ENCODE results near the gene TSC1. TPM values are rescaled to one million over a fixed set of nuclear protein-coding genes. Genes with fewer than 3 reads are reported as not detected.

Gene TSC1
- total RNA-seq, 4 donors from 2014 or later, result 29.7 to 55.3 (median 44.0) TPM

- DNase-seq, result no peak
- H3K36me3 ChIP-seq, result no peaks in the 10 kb centered on the region
- TF ChIP-seq, protein P1, sequence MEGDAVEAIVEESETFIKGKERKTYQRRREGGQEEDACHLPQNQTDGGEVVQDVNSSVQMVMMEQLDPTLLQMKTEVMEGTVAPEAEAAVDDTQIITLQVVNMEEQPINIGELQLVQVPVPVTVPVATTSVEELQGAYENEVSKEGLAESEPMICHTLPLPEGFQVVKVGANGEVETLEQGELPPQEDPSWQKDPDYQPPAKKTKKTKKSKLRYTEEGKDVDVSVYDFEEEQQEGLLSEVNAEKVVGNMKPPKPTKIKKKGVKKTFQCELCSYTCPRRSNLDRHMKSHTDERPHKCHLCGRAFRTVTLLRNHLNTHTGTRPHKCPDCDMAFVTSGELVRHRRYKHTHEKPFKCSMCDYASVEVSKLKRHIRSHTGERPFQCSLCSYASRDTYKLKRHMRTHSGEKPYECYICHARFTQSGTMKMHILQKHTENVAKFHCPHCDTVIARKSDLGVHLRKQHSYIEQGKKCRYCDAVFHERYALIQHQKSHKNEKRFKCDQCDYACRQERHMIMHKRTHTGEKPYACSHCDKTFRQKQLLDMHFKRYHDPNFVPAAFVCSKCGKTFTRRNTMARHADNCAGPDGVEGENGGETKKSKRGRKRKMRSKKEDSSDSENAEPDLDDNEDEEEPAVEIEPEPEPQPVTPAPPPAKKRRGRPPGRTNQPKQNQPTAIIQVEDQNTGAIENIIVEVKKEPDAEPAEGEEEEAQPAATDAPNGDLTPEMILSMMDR (IDR thresholded peaks at IDR 0.05), result no peak
- TF ChIP-seq POLR2A (IDR thresholded peaks at IDR 0.05), result no peak
- H3K27me3 ChIP-seq, result peaks cover 0 to 15% of the 10 kb centered on the region in 2 donors
- H3K4me3 ChIP-seq, result no peak overlapping the region
- no peaks in the 10 kb centered on the region for H3K9me3 ChIP-seq
- intact Hi-C loops (cut with DNase I; ENCODE audit: low total_unique reads), result no loop called here
- H3K4me1 ChIP-seq, result no peaks in the 10 kb centered on the region
- no peak overlapping the region for H3K27ac ChIP-seq
These were observed 38.0 kb upstream of the TSC1 start for GRCh38 chr9:132982458-132982857.

DNA sequence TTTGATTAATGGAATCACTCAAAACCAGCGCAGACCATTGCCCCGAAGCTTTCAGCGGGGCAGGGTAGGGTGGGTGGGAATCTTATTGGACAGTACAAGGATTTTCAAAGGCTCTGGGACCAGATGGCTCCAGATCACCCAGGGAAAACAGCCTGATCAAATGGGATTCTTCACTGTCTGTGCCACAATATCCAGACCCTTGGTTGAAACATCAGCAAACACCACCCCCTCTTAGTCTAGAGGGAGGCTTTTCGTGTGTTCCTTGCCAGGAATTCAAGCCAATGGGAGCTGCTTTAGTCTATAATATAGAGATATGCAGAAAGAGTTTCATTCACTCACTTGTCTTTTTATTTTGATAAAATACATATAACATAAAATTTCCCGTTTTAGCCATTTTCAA lies 35.7 kb upstream of the TSC1 start:
- TF ChIP-seq, protein P1 (IDR thresholded peaks at IDR 0.05), result no peak
- TF ChIP-seq POLR2A (IDR thresholded peaks at IDR 0.05), result no peak
- Histone ChIP-seq H3K4me1 (no peaks in the 10 kb centered on the region), H3K27me3 (peaks cover 0 to 18% of the 10 kb centered on the region in 2 donors), H3K9me3 (no peaks in the 10 kb centered on the region), H3K36me3 (no peaks in the 10 kb centered on the region), H3K27ac (no peak overlapping the region), H3K4me3 (no peak overlapping the region)
- intact Hi-C loops (cut with DNase I; ENCODE audit: low total_unique reads), result no loop called here
- DNase-seq, result no peak

DNA sequence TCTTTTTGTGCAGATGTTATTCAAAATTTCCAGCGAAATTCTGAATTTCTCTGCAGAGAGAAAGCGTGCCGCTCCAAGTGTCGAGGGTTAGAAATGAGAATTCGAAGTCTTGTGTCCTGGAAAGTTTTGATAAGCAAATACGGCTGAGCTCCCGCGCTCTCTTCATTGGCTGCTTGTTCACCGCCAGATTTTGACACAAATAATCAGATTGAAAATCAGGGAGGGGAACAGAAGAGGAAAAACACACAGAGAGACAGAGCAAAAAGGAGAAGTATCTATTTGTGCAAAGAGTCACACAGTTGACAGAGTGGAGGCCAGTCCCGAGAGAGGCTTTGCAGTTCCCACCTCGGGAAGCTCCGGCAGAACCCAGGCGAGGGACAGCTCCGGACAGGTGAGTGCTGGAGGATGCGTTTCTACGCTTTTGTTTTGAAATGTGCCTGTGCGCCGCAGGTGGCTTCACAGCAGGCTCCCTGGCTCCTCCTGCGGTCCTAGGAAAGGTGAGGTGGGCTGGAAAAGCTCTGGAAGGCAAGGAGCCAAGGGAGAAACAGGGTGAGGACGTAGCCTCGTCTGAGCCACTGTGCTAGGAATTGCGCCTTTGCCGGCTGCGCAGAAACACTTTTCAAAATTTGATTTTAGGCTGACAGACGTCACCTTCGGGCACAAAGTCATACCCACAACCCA lies 34.2 kb upstream of the TSC1 start, which contains the start of gene GFI1B:
Gene GFI1B, plus strand, starts transcription at position 244 of the 681 bp plus-strand sequence. CDS start 7,985 bp downstream, outside the sequence.
- intact Hi-C loops (cut with DNase I; ENCODE audit: low total_unique reads), result no loop called here
- DNase-seq, result no peak
- peaks cover 0 to 18% of the 10 kb centered on the region in 2 donors for H3K27me3 ChIP-seq

GRCh38 chr9:132978112-132978450 lies 33.7 kb upstream of the TSC1 start:
- no peak for DNase-seq
- no peaks in the 10 kb centered on the region for H3K36me3 ChIP-seq
- TF ChIP-seq, protein P1 (IDR thresholded peaks at IDR 0.05), result no peak
- intact Hi-C loops (cut with DNase I; ENCODE audit: low total_unique reads), result no loop called here
- H3K27ac ChIP-seq, result no peak overlapping the region
- H3K4me3 ChIP-seq, result no peak overlapping the region
- no peaks in the 10 kb centered on the region for H3K4me1 ChIP-seq
- no peaks in the 10 kb centered on the region for H3K9me3 ChIP-seq
- H3K27me3 ChIP-seq, result peaks cover 0 to 18% of the 10 kb centered on the region in 2 donors

More for the DNA sequence above, 34.2 kb upstream of the TSC1 start, which contains the start of gene GFI1B:
- H3K36me3 ChIP-seq, result no peaks in the 10 kb centered on the region
- no peak within 1 kb of the TSS for H3K27ac ChIP-seq
- no peaks in the 10 kb centered on the region for H3K9me3 ChIP-seq
- TF ChIP-seq POLR2A (IDR thresholded peaks at IDR 0.05), result no peak
- TF ChIP-seq, protein P1 (IDR thresholded peaks at IDR 0.05), result no peak
- H3K4me1 ChIP-seq, result no peaks in the 10 kb centered on the region
- H3K4me3 ChIP-seq, result no peak within 1 kb of the TSS

DNA sequence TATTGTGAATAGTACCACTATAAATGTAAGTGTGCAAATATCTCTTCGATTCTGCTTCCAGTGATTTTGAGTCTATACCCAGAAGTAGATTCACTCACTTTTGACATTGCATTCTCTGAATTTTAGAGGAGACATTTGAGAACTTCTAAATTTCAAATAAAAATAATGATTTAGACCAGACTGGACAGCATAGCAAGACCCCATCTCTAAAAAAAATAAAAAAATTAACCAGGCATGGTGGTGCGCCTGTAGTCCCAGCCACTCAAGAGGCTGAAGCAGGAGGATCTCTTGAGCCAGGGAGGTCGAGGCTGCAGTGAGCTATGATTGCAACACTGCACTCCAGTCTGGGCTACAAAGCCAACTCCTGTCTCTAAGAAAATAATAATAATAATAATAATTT lies 32.2 kb upstream of the TSC1 start:
- TF ChIP-seq POLR2A (IDR thresholded peaks at IDR 0.05), result no peak
- TF ChIP-seq, protein P1 (IDR thresholded peaks at IDR 0.05), result no peak
- intact Hi-C loops (cut with DNase I; ENCODE audit: low total_unique reads), result no loop called here
- peaks cover 0 to 18% of the 10 kb centered on the region in 2 donors for H3K27me3 ChIP-seq
- H3K4me1 ChIP-seq, result no peaks in the 10 kb centered on the region
- no peaks in the 10 kb centered on the region for H3K9me3 ChIP-seq
- no peaks in the 10 kb centered on the region for H3K36me3 ChIP-seq
- no peak overlapping the region for H3K27ac ChIP-seq
- no peak for DNase-seq
- no peak overlapping the region for H3K4me3 ChIP-seq

All from uterus (tissue), 4 donors.